Activated CD8-positive, alpha-beta T cell treated with anti-CD3 and anti-CD28 coated beads, Interleukin-2, amount 10 ng/mL, durations not matched to agents 7 days and 5 days (primary cell): Measurements from ENCODE around the gene ZNF365. TPM values are rescaled to one million over a fixed set of nuclear protein-coding genes. Genes with fewer than 3 reads are reported as not detected.
A peak's percentile ranks its signal among the peaks of the same experiment; 100 is the strongest.

Source experiments
- ATAC-seq: fragments of 150-1000 bp; cut with Tn5 transposase; one replicate; pipeline ENCODE4 v1.10.0; 2021; ENCODE audit warnings: moderate library complexity
- CTCF ChIA-PET: fragments of 350-600 bp; sonication (Branson Sonifier 250); formaldehyde crosslinking; loops from one replicate; lab custom pipeline; 2021; ENCODE audit warnings: antibody characterized with exemption; lab: Charles Lee
- POLR2A ChIA-PET: fragments of 350-600 bp; sonication (Branson Sonifier 250); formaldehyde crosslinking; loops from one replicate; lab custom pipeline; 2021; ENCODE audit warnings: antibody characterized with exemption; lab: Charles Lee
- DNase-seq: peaks from one replicate; pipeline ENCODE4 v3.0.0-alpha.2; 2020
- H3K27ac Mint-ChIP-seq: one replicate; pipeline ENCODE4 v1.8.0; 2021; ENCODE audit warnings: mild to moderate bottlenecking, mixed read lengths
- H3K27me3 Mint-ChIP-seq: one replicate; pipeline ENCODE4 v1.8.0; 2021; ENCODE audit warnings: low read depth, mixed read lengths
- H3K36me3 Mint-ChIP-seq: one replicate; pipeline ENCODE4 v1.8.0; 2021; ENCODE audit warnings: low read depth, mixed read lengths
- H3K4me1 Mint-ChIP-seq: one replicate; pipeline ENCODE4 v1.8.0; 2021; ENCODE audit warnings: low read depth, mixed read lengths
- H3K4me3 Mint-ChIP-seq: one replicate; pipeline ENCODE4 v1.8.0; 2021; ENCODE audit warnings: mild to moderate bottlenecking, mixed read lengths
- H3K9me3 Mint-ChIP-seq: one replicate; pipeline ENCODE4 v1.8.0; 2022; ENCODE audit warnings: mixed read lengths; ENCODE audit not compliant: insufficient read depth
- total RNA-seq, 2 experiments: library from RNA; stranded (reverse); gene quantifications; one replicate each; pipeline ENCODE4 v1.2.3, GENCODE V29; 2021

Gene ZNF365
- total RNA-seq, 2 experiments from 2014 or later = not detected

DNA sequence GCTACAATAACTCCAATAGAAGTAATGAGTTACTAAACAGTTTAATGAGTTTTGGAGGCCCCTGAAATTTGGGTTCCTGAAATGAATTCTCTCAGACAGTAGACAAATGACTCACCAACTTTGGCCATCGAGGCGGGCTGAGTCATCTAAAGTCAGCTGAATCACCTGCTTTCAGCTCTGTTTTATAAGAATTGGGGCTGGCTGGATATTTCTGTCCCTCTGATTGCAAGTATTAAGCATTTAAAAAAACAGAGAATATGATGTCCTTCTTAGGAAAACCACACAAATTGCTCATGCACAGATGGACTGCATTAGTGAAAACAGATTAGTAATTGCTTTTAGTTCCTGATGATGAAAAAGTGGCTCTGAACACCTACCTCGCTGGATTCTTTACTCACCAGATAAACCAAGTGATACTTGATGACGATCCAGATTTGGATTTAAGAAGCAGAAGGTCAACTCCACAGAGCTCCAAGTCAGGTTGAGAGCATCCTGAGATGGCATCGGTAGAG lies 59.1 kb downstream of the ZNF365 start:
- no peaks in the 10 kb centered on the region for H3K36me3 Mint-ChIP-seq
- peaks cover 9% of the 10 kb centered on the region for H3K27me3 Mint-ChIP-seq
- ATAC-seq (no peak), DNase-seq (peak; percentile 26)
- no peaks in the 10 kb centered on the region for H3K9me3 Mint-ChIP-seq
- no peak overlapping the region for H3K4me3 Mint-ChIP-seq
- no peak overlapping the region for H3K27ac Mint-ChIP-seq
- ChIA-PET POLR2A (no interaction called here), CTCF (interaction anchor here (0.8 kb wide), 2 partner anchors 161 to 169 kb away, joined by 3 read pairs; no protein-coding TSS in a partner anchor)
- peaks cover 8% of the 10 kb centered on the region for H3K4me1 Mint-ChIP-seq

DNA sequence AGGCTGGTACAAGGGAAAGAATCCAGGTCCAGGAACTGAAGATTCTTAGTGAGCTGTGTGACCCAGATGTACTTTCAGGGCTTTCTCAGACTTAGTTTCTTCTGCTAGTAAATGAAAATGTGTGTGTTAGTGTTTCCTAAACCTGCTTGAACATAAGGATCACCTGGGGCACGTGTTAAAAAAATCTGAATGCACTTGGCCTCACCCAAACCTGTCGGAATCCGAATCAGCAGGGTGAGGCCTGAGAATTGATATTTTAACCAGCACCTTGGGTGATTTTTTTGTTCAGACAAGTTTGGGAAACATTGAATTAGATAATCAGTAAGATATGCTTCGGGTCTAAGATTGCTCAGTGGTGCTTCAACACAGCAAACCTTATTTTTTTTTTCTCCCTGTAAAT lies 59.7 kb downstream of the ZNF365 start:
- DNase-seq = no peak
- Mint-ChIP-seq H3K27ac (no peak overlapping the region), H3K4me1 (peaks cover 8% of the 10 kb centered on the region), H3K9me3 (no peaks in the 10 kb centered on the region), H3K4me3 (no peak overlapping the region), H3K27me3 (peaks cover 9% of the 10 kb centered on the region), H3K36me3 (no peaks in the 10 kb centered on the region)
- CTCF ChIA-PET = interaction anchor here (0.8 kb wide), 2 partner anchors 160 to 169 kb away, joined by 3 read pairs; no protein-coding TSS in a partner anchor
- POLR2A ChIA-PET = no interaction called here
- no peak for ATAC-seq

DNA sequence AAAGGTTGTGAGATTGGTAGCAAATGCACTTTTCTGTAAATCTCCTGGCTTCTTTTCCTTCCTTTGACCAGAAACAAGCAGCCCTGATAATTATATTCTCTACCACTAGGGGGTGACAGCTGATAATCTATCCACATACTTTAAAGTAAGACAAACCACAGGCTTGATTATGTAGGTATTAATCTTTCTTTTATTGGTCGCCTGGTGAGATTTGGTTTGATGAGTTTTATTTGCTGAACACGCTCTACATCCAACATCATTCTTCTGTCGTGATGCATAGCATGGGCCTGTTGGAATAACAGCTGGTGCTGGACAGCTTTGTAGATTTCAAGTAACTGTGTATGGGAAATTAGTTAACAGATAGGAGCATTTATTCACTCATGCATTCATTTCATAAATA lies 63.5 kb downstream of the ZNF365 start:
- ChIA-PET CTCF (interaction anchor here (0.9 to 3.6 kb wide), 25 partner anchors 11 to 1283 kb away, joined by 3 to 29 read pairs (median 4); no protein-coding TSS in a partner anchor), POLR2A (no interaction called here)
- peaks cover 8% of the 10 kb centered on the region for H3K4me1 Mint-ChIP-seq
- DNase-seq (peak; percentile 37), ATAC-seq (peak; percentile 71)
- H3K4me3 Mint-ChIP-seq = no peak overlapping the region
- peaks cover 13% of the 10 kb centered on the region for H3K27me3 Mint-ChIP-seq
- H3K9me3 Mint-ChIP-seq = no peaks in the 10 kb centered on the region
- H3K36me3 Mint-ChIP-seq = no peaks in the 10 kb centered on the region
- no peak overlapping the region for H3K27ac Mint-ChIP-seq

DNA sequence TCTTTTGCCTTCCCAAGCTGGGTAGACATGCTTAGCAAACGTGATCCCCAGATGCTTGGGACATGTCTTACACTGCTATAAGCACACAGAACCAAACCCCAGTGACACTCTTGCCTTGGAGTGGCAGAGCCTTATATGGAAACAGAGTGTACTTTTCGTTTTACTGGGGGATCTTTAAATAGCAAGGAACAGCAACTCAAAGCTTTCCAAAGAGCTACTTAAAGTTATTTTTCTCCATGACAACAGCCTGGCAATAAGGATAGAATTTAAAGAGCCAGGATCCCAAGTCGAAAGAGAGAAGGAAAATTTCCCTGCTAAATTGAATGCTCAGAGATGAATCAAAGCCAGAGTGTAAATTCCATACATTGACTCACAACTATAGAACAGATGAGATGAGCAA lies 67.8 kb downstream of the ZNF365 start:
- peaks cover 6% of the 10 kb centered on the region for H3K27me3 Mint-ChIP-seq
- H3K4me3 Mint-ChIP-seq = no peak overlapping the region
- H3K27ac Mint-ChIP-seq = no peak overlapping the region
- no peak for DNase-seq
- H3K4me1 Mint-ChIP-seq = no peaks in the 10 kb centered on the region
- no peaks in the 10 kb centered on the region for H3K9me3 Mint-ChIP-seq
- ATAC-seq = no peak
- CTCF ChIA-PET = no interaction called here
- POLR2A ChIA-PET = no interaction called here
- H3K36me3 Mint-ChIP-seq = no peaks in the 10 kb centered on the region

DNA sequence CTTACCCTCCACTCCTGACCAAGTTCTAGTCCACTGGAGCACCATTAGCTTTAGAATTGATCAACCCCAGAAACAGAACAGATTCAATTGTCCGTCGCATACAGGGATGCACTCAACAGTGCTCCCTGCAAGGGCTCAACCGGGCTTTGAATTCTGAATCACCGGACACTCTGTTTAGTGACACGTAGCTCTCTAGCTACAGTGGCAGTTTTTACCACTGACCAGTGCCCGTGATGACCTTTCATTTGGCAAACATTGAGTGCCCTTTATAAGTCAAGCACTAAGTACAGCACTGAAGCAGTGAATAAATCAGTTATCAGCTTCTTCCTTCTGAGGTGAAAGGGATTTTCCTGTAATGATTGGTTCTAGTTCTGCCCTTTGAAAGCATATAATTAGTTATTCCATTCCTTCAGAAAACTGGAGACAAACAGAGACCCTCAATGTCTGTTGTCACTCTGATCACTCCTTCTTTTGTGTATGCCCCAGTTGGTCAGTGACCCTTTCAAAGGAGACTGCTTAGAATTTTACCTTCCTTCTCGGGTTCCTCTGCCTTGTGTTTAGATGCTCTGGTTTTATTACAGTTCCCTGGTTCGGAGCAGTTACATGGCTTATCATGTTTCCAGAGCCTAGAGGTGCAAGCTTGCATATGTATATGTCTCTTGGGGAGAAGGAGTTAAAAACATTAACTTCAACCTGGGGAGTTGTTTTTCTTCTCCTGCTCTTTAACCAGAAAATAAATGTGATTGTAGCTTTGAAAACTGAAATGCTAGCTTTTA lies 68.9 kb downstream of the ZNF365 start:
- peaks cover 9% of the 10 kb centered on the region for H3K27me3 Mint-ChIP-seq
- DNase-seq (no peak), ATAC-seq (no peak)
- H3K4me3 Mint-ChIP-seq = no peak overlapping the region
- POLR2A ChIA-PET = no interaction called here
- CTCF ChIA-PET = no interaction called here
- no peaks in the 10 kb centered on the region for H3K4me1 Mint-ChIP-seq
- no peak overlapping the region for H3K27ac Mint-ChIP-seq
- H3K9me3 Mint-ChIP-seq = no peaks in the 10 kb centered on the region
- no peaks in the 10 kb centered on the region for H3K36me3 Mint-ChIP-seq

DNA sequence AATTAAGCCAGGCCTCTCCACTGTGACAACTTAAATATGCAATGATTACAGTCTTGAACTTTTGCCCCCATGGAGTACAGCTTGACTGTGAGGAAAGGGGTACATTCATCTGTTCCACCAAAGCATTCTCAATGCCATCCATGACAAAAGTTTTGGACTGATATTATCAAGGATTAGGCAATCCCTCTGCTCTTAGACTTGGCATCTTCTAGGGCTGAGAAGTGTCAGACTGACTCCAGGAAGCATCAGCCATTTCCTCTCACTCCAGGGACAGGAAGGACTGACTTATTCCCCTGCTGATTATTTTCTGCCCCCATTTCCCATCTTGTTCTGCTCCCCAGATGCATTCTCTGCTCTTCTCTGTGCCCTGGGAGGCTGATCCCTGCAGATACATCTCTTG lies 69.7 kb downstream of the ZNF365 start:
- ChIA-PET CTCF (no interaction called here), POLR2A (no interaction called here)
- no peak for ATAC-seq
- Mint-ChIP-seq H3K4me3 (no peak overlapping the region), H3K27ac (no peak overlapping the region), H3K4me1 (no peaks in the 10 kb centered on the region), H3K9me3 (no peaks in the 10 kb centered on the region), H3K27me3 (peaks cover 10% of the 10 kb centered on the region), H3K36me3 (no peaks in the 10 kb centered on the region)
- DNase-seq = no peak

DNA sequence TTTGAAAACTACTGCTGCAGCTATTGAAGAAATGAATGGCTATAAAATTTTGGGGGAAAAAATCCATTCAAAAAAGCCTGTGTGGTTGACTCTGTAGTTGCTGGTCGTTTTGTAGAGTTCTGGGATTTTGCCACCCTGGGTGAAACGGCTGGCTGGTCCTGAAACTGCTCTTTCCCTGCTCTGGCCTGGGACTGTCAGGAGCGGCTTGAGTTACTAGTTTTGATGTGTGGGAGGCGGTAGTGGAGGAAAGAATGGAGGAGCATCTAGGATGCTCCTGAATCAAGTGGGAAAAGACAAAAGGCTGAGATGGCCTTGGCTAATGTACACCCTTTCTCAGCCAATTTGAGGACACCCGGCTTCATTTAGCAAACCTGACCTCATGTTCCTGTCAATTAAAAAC lies 72.5 kb downstream of the ZNF365 start:
- Mint-ChIP-seq H3K9me3 (no peaks in the 10 kb centered on the region), H3K27ac (no peak overlapping the region), H3K4me3 (no peak overlapping the region), H3K4me1 (no peaks in the 10 kb centered on the region), H3K36me3 (no peaks in the 10 kb centered on the region), H3K27me3 (peaks cover 11% of the 10 kb centered on the region)
- ATAC-seq = no peak
- ChIA-PET POLR2A (no interaction called here), CTCF (no interaction called here)
- no peak for DNase-seq

DNA sequence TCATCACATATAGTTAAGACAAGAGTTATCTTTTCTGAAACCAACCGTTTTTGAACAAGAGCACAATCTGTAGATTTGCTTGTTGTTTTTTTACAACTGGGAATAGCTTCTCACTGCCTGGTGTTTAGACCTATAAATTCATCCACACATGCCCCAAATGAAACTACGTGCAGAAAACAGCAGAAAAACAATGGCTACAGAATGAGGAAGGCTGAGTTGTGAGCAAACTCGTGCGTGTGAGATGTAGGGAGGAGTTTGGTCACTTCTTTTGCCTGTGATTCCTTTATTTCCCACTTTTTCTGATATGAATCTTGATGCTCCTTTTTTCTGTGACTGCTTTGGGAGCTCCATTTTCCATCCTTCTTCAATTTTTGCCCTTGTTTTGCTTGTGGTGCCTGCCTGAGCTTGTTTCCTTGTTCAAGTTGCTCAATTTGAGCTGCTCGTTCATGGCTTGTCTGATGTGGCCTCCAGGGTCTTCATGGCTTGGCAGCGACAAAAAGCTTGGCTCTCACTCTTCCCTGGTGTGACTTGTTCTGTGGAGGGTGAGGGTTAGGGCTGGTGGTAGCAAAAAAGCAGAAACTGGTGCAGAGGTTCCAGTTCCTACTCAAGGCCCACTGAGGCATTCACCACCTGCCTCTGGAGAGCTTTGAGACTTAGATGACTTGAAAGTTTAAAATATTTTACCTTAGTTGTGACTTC lies 76.9 kb downstream of the ZNF365 start:
- H3K4me1 Mint-ChIP-seq = no peaks in the 10 kb centered on the region
- no peaks in the 10 kb centered on the region for H3K9me3 Mint-ChIP-seq
- peaks cover 15% of the 10 kb centered on the region for H3K27me3 Mint-ChIP-seq
- POLR2A ChIA-PET = interaction anchor here (0.5 kb wide), 1 partner anchor 559 kb away, joined by 3 read pairs; no protein-coding TSS in a partner anchor
- DNase-seq = no peak
- CTCF ChIA-PET = interaction anchor here (4.8 kb wide), 1 partner anchor 13 kb away, joined by 29 read pairs; no protein-coding TSS in a partner anchor
- ATAC-seq = no peak
- H3K4me3 Mint-ChIP-seq = no peak overlapping the region
- H3K27ac Mint-ChIP-seq = no peak overlapping the region
- H3K36me3 Mint-ChIP-seq = no peaks in the 10 kb centered on the region

DNA sequence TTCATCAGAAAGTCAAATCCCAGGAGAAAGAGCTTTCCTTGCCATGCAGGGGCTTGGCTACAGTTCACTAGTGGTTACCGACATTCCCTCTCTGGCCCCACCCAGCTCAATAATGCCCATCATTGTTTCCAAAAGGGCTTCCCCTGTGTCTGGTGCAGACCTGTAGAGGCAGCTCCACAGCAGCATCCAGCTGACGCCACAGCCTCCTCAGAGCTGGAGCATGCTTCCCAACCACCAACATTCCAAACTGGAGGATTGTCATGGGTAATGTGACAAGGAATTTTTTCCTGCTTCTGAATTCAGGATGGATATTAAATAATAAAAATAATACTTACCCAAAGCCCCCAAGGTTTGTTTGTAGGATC lies 77.4 kb downstream of the ZNF365 start:
- Mint-ChIP-seq H3K27me3 (peaks cover 14% of the 10 kb centered on the region), H3K9me3 (no peaks in the 10 kb centered on the region), H3K4me3 (no peak overlapping the region), H3K36me3 (no peaks in the 10 kb centered on the region), H3K27ac (no peak overlapping the region), H3K4me1 (peaks cover 5% of the 10 kb centered on the region)
- CTCF ChIA-PET = interaction anchor here (4.8 kb wide), 1 partner anchor 14 kb away, joined by 29 read pairs; no protein-coding TSS in a partner anchor
- ATAC-seq = no peak
- no peak for DNase-seq
- POLR2A ChIA-PET = interaction anchor here (0.5 kb wide), 1 partner anchor 560 kb away, joined by 3 read pairs; no protein-coding TSS in a partner anchor

Other genes with a start within 250 kb of the ZNF365 start
- 1 to 10 TPM; 2.2 to 2.6 TPM for gene RTKN2, start 105.5 kb upstream of the ZNF365 start, total RNA-seq